Kidney (tissue), 14 donors: ENCODE results near the gene CCDC38. TPM values are rescaled to one million over a fixed set of nuclear protein-coding genes. Genes with fewer than 3 reads are reported as not detected.

Experiments
- DNase-seq, 5 donors: peaks; one replicate each; pipeline ENCODE4 v3.0.0-alpha.2; 2013 to 2020
- FAIRE-seq: peaks from 2 replicates; lab custom pipeline; 2012; peaks lifted over from hg19 to GRCh38; lab: Jason Lieb, UNC
- H3K27ac ChIP-seq, 2 donors: one replicate each; pipeline ENCODE4 v1.7.0; 2013; ENCODE audit warnings: low read depth in 2 of 2, low read length in 2 of 2, inconsistent platforms in 1 of 2
- H3K27me3 ChIP-seq: one replicate; pipeline ENCODE4 v1.7.1; 2013; ENCODE audit warnings: low read length, inconsistent platforms; ENCODE audit not compliant: control insufficient read depth, insufficient read depth
- H3K36me3 ChIP-seq, 3 donors: one replicate each; pipeline versions ENCODE4 v1.7.0 to v1.7.1; 2013; ENCODE audit warnings: low read length in 3 of 3, control low read depth in 1 of 3, inconsistent platforms in 1 of 3; ENCODE audit not compliant: insufficient read depth in 3 of 3, control insufficient read depth in 2 of 3
- H3K4me1 ChIP-seq, 3 donors: one replicate each; pipeline versions ENCODE4 v1.7.0 to v1.7.1; 2013; ENCODE audit warnings: low read length in 3 of 3, inconsistent platforms in 1 of 3, low read depth in 1 of 3; ENCODE audit not compliant: control insufficient read depth in 2 of 3, insufficient read depth in 2 of 3
- H3K4me3 ChIP-seq, 3 donors: one replicate each; pipeline versions ENCODE4 v1.7.0 to v1.8.1; 2013; ENCODE audit warnings: low read length in 3 of 3, control low read depth in 1 of 3, inconsistent platforms in 1 of 3
- H3K9ac ChIP-seq, 3 donors: one replicate each; pipeline versions ENCODE4 v1.7.0 to v1.7.1; 2013; ENCODE audit warnings: low read length in 3 of 3, control low read depth in 1 of 3, inconsistent platforms in 1 of 3
- H3K9me3 ChIP-seq, 3 donors: one replicate each; pipeline versions ENCODE4 v1.7.0 to v1.7.1; 2013; ENCODE audit warnings: low read length in 3 of 3, control low read depth in 1 of 3, inconsistent platforms in 1 of 3; ENCODE audit not compliant: control insufficient read depth in 2 of 3, insufficient read depth in 1 of 3
- intact Hi-C: fragments of 100-400 bp; cut with DNase I; formaldehyde crosslinking; loops from one replicate; pipeline ENCODE4 v1.11.1; 2022
- polyA plus RNA-seq: library from polyadenylated mRNA; stranded (reverse); fragments of 350-450 nt; fragmentation: Illumina TruSeq; extraction: RNeasy Lipid Tissue Mini Kit (QIAGEN cat#74804); gene quantifications from one replicate; pipeline ENCODE4 v1.2.3, GENCODE V29; 2014; ENCODE audit warnings: low read depth, low replicate concordance; ENCODE audit not compliant: insufficient read depth
- total RNA-seq: library from RNA; stranded (reverse); fragmentation: NEBNext Ultra II Directional; extraction: Animal tissue kit (Norgen Biotek cat#: 25700); gene quantifications from one replicate; pipeline ENCODE4 v1.2.1, GENCODE V29; 2021
- TF ChIP-seq, protein P1 (sequence below): IDR thresholded peaks from 3 replicates; pipeline ENCODE4 v1.5.1; 2012; ENCODE audit warnings: mild to moderate bottlenecking, moderate library complexity, borderline replicate concordance; ENCODE audit not compliant: insufficient read depth; ENCODE audit errors: extremely low read depth
- donor health status: control.
- donor health status: control.
- donor health status: control.
- donor health status: control.
- donor health status: control.
- donor health status: DM: yes; HTN: yes; CAD: no.
- donor health status: Normal renal cell carcinoma (clear cell type).

CCDC38 gene
- total and polyA plus RNA-seq, 2 donors from 2014 or later: 0.31 TPM; not detected in 1

GRCh38 chr12:95977764-95978305 is 35.4 kb upstream of the CCDC38 start:
- peaks cover 0 to 3% (median 0%) of the 10 kb centered on the region in 3 donors for H3K4me1 ChIP-seq
- H3K9ac ChIP-seq: no peak overlapping the region
- H3K27me3 ChIP-seq: no peaks in the 10 kb centered on the region
- H3K9me3 ChIP-seq: no peaks in the 10 kb centered on the region
- no peak overlapping the region for H3K4me3 ChIP-seq
- TF ChIP-seq, protein P1, sequence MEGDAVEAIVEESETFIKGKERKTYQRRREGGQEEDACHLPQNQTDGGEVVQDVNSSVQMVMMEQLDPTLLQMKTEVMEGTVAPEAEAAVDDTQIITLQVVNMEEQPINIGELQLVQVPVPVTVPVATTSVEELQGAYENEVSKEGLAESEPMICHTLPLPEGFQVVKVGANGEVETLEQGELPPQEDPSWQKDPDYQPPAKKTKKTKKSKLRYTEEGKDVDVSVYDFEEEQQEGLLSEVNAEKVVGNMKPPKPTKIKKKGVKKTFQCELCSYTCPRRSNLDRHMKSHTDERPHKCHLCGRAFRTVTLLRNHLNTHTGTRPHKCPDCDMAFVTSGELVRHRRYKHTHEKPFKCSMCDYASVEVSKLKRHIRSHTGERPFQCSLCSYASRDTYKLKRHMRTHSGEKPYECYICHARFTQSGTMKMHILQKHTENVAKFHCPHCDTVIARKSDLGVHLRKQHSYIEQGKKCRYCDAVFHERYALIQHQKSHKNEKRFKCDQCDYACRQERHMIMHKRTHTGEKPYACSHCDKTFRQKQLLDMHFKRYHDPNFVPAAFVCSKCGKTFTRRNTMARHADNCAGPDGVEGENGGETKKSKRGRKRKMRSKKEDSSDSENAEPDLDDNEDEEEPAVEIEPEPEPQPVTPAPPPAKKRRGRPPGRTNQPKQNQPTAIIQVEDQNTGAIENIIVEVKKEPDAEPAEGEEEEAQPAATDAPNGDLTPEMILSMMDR: no peak
- no peaks in the 10 kb centered on the region for H3K36me3 ChIP-seq
- no peak overlapping the region for H3K27ac ChIP-seq
- FAIRE-seq (no peak), DNase-seq (no peak)
- intact Hi-C loops: no loop called here

- intact Hi-C loops: no loop called here
- Histone ChIP-seq H3K9me3 (no peaks in the 10 kb centered on the region), H3K4me1 (peaks cover 0 to 3% (median 0%) of the 10 kb centered on the region in 3 donors), H3K36me3 (no peaks in the 10 kb centered on the region), H3K4me3 (no peak overlapping the region), H3K9ac (no peak overlapping the region), H3K27me3 (no peaks in the 10 kb centered on the region), H3K27ac (no peak overlapping the region)
- TF ChIP-seq, protein P1: no peak
- FAIRE-seq: no peak
- peak in 1 of 5 donors; percentile 9 for DNase-seq
Measured at GRCh38 chr12:95976416-95976832, 34.0 kb upstream of the CCDC38 start.

DNA sequence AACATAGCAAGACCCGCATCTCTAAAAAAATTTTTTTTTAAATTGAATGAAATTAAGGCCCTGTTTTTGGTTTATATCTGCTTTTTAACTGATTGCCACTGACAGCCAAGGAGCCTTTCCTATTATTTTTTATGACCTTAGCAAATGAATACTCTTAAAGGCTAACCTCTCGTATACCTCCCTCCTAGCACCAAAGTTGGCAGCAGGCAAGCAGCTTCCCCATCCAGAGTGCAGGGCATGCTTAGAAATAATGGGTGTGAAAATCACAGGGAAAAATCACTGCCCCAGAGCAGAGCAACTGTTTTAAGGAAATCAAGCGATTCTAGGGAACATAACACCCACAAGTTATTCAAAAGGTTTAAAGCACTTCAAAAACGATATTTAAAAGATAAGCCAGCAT is 33.1 kb upstream of the CCDC38 start:
- intact Hi-C loops: no loop called here
- Histone ChIP-seq H3K27me3 (no peaks in the 10 kb centered on the region), H3K4me3 (no peak overlapping the region), H3K9me3 (no peaks in the 10 kb centered on the region), H3K4me1 (peaks cover 0 to 3% (median 0%) of the 10 kb centered on the region in 3 donors), H3K27ac (no peak overlapping the region), H3K9ac (no peak overlapping the region), H3K36me3 (no peaks in the 10 kb centered on the region)
- TF ChIP-seq, protein P1: no peak
- no peak for FAIRE-seq
- DNase-seq: no peak

DNA sequence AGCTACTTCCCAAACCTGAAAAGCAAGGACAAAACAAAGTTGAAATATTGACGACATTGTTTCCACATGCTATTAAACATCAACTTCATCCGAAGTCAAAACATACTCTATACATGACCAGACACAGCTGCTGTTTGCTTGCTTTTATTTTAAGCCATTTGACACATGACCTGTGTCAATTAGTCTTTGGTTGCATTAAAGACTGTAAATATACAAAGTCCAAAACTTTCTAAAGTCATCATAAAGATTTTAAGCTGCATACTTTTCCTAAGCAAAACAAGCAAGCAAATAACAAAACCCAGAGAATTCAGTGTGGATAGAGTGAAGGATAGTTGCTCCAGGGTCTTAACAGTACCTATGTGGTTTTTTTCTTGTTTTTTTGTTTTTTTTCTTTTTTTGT is 31.9 kb upstream of the CCDC38 start:
- H3K9ac ChIP-seq: no peak overlapping the region
- FAIRE-seq (no peak), DNase-seq (peak in 2 of 5 donors; percentile 28 to 44)
- no peak overlapping the region for H3K4me3 ChIP-seq
- H3K4me1 ChIP-seq: peaks cover 0 to 3% (median 0%) of the 10 kb centered on the region in 3 donors
- no peaks in the 10 kb centered on the region for H3K27me3 ChIP-seq
- intact Hi-C loops: no loop called here
- H3K9me3 ChIP-seq: no peaks in the 10 kb centered on the region
- H3K36me3 ChIP-seq: no peaks in the 10 kb centered on the region
- TF ChIP-seq, protein P1: no peak
- no peak overlapping the region for H3K27ac ChIP-seq
